Activated naive CD4-positive, alpha-beta T cell treated with anti-CD3 and anti-CD28 coated beads for 36 hours (primary cell): ENCODE measurements around the gene ALS2. TPM values are rescaled to one million over a fixed set of nuclear protein-coding genes. Genes with fewer than 3 reads are reported as not detected.

Experiments
- CTCF ChIA-PET: fragments of 350-600 bp; sonication (Branson Sonifier 250); formaldehyde crosslinking; loops from one replicate; lab custom pipeline; 2021; ENCODE audit warnings: antibody characterized with exemption; lab: Charles Lee
- DNase-seq: peaks from one replicate; pipeline ENCODE4 v3.0.0-alpha.2; 2020
- H3K27ac Mint-ChIP-seq: one replicate; pipeline ENCODE4 v1.8.0; 2021; ENCODE audit warnings: mild to moderate bottlenecking, mixed read lengths
- H3K27me3 Mint-ChIP-seq: one replicate; pipeline ENCODE4 v1.8.0; 2021; ENCODE audit warnings: low read depth, mixed read lengths
- H3K36me3 Mint-ChIP-seq: one replicate; pipeline ENCODE4 v1.8.0; 2021; ENCODE audit warnings: low read depth, mixed read lengths
- H3K4me1 Mint-ChIP-seq: one replicate; pipeline ENCODE4 v1.8.0; 2021; ENCODE audit warnings: low read depth, mixed read lengths
- H3K4me3 Mint-ChIP-seq: one replicate; pipeline ENCODE4 v1.8.0; 2021; ENCODE audit warnings: mild to moderate bottlenecking, moderate library complexity, mixed read lengths
- H3K9me3 Mint-ChIP-seq: one replicate; pipeline ENCODE4 v1.8.0; 2021; ENCODE audit warnings: mixed read lengths
- intact Hi-C: fragments of 100-400 bp; cut with micrococcal nuclease; formaldehyde crosslinking; loops from one replicate; pipeline ENCODE4 v1.15.1; 2023
- total RNA-seq, 2 experiments: library from RNA; stranded (reverse); gene quantifications; one replicate each; pipeline ENCODE4 v1.2.3, GENCODE V29; 2021

ALS2 gene
- total RNA-seq, 2 experiments from 2014 or later = 9.4 to 11.2 TPM

DNA sequence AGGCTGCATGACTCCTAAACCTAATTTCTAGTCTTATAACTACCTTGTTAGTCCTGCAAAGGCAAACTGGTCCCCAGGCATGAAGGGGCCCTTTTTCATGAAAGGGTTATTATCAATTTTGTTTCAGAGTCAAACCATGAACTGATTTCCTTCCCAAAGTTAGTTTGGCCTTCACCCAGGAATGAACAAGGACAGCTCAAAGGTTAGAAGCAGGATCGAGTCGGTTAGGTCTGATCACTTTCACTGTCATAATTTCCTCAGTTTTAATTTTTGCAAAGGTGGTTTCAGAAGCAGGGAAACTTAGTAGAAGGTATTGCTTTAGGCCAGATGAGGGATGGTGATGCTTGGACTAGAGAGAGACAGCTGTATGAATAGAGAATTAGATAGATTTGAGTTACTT lies 8.7 kb upstream of the ALS2 start:
- CTCF ChIA-PET = no interaction called here
- Mint-ChIP-seq H3K27me3 (no peaks in the 10 kb centered on the region), H3K27ac (no peak overlapping the region), H3K4me3 (no peak overlapping the region), H3K36me3 (no peaks in the 10 kb centered on the region), H3K4me1 (no peaks in the 10 kb centered on the region), H3K9me3 (no peaks in the 10 kb centered on the region)
- no peak for DNase-seq
- intact Hi-C loops = no loop called here

DNA sequence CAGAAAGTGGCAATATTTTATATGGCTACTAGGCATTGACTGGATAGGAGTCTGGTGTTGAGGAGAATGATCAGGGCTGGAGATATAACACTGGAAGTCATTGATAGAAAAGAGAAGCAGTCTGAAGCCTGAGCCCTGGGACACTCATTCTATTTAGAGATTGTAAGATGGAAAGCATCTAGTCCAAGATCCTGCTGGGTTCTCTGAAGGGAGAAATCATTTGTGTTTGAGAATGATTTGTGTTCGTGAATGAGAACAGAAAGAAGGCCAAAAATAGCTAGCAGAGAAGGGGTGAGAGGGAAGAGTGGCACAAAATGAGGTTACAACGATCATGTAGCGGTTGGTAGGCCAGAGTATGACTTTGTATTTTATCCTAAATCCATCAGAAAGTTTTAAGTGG lies 7.6 kb upstream of the ALS2 start:
- Mint-ChIP-seq H3K9me3 (no peaks in the 10 kb centered on the region), H3K36me3 (no peaks in the 10 kb centered on the region), H3K4me3 (no peak overlapping the region), H3K4me1 (no peaks in the 10 kb centered on the region), H3K27me3 (no peaks in the 10 kb centered on the region), H3K27ac (no peak overlapping the region)
- intact Hi-C loops = no loop called here
- DNase-seq = no peak
- CTCF ChIA-PET = interaction anchor here (0.6 kb wide), 2 partner anchors 143 to 606 kb away, joined by 3 read pairs; no protein-coding TSS in a partner anchor

DNA sequence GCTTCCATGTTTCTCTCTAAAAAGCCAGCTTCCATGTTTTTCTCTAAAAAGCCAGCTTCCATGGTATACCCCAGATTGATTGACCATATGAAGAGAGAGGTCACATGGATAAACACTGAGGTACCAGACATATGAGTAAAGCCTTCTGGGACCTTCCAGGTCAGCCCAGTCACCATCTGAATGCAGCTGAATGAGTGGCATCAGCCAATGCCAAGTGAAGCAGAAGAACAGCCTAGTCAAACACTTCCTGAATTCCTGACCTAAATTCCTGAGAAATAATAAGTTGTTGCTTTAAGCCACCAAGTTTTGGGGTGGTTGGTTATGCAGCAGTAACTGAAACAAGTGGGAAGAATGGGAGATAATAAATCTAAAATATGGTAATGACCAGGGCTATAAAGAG lies 5.7 kb upstream of the ALS2 start:
- H3K27me3 Mint-ChIP-seq = peaks cover 3% of the 10 kb centered on the region
- no peak overlapping the region for H3K4me3 Mint-ChIP-seq
- no peaks in the 10 kb centered on the region for H3K9me3 Mint-ChIP-seq
- DNase-seq = no peak
- H3K36me3 Mint-ChIP-seq = no peaks in the 10 kb centered on the region
- CTCF ChIA-PET = no interaction called here
- intact Hi-C loops = no loop called here
- H3K27ac Mint-ChIP-seq = no peak overlapping the region
- peaks cover 4% of the 10 kb centered on the region for H3K4me1 Mint-ChIP-seq

DNA sequence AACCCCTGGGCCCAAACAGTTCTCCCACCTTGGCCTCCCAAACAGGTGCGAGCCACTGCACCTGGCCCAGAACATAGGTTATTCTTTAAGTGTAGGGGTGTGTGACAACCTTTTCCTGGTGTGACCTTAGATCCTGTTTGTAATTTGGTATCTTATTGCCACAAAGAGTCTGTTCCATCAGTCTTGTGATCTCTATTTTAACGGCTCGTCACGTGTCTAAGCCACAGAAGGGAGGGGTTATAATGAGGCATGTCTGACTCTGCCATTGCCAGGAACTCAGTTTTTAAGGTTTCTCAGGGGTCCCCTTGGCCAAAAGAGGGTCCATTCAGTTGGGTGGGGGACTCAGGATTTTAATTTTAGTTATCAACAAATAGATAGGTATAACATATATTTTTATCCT lies 4.4 kb upstream of the ALS2 start:
- no peaks in the 10 kb centered on the region for H3K9me3 Mint-ChIP-seq
- no peaks in the 10 kb centered on the region for H3K36me3 Mint-ChIP-seq
- H3K27me3 Mint-ChIP-seq = peaks cover 3% of the 10 kb centered on the region
- intact Hi-C loops = no loop called here
- H3K4me1 Mint-ChIP-seq = peaks cover 6% of the 10 kb centered on the region
- CTCF ChIA-PET = no interaction called here
- H3K4me3 Mint-ChIP-seq = no peak overlapping the region
- no peak overlapping the region for H3K27ac Mint-ChIP-seq
- DNase-seq = no peak

DNA sequence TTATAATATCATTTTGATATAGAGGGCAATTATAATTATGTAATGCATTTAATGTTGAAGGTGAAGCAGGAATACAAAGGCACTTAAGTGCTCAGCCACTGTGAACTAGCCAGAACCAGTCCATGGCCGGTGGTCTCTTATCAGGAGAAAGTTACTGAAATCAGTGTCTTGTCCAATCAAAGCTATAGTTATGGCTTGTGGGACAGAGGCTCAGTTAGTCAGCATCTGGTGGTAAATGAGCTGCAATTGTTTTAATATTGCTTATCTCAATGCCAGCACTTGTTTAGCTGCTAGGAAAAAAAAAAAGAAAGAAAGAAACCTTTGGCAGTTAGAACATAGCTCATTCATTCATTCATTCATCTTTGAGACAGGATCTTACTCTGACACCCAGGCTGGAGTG lies 3.8 kb upstream of the ALS2 start:
- DNase-seq = no peak
- Mint-ChIP-seq H3K4me3 (no peak overlapping the region), H3K9me3 (no peaks in the 10 kb centered on the region), H3K36me3 (no peaks in the 10 kb centered on the region), H3K4me1 (peaks cover 12% of the 10 kb centered on the region), H3K27ac (no peak overlapping the region), H3K27me3 (peaks cover 3% of the 10 kb centered on the region)
- CTCF ChIA-PET = no interaction called here
- intact Hi-C loops = loop anchor here (5.0 kb wide), 4 partner anchors 352 to 1128 kb away; partner anchors contain the start of genes BMPR2, CARF, CASP10 and WDR12

DNA sequence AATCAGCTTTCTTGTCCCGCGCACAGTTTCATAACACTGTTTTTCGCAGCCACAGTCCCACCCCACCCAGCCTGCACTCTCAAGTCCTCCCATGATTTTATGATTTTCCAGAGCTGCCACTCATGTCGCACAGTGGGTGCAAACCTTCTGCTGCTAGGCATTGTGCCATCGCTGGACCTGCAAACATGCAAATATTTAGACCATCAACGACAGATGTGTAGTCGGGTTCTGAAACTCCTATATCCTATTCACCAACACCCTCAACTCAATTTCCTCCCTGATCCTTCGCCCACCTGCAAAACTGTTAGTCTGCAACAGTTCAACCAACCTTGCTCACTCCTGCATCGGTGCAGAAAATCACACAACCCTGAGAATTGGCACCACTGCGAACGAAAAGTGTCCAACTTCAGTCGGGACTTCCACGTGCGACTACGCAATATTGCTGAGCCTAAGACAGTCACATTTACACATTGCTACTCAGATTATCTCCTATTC lies 871 bp upstream of the ALS2 start:
- H3K9me3 Mint-ChIP-seq = no peaks in the 10 kb centered on the region
- CTCF ChIA-PET = interaction anchor here (1.0 to 1.3 kb wide), 2 partner anchors 10 to 17 kb away, joined by 3 to 4 read pairs; no protein-coding TSS in a partner anchor
- no peaks in the 10 kb centered on the region for H3K36me3 Mint-ChIP-seq
- H3K27me3 Mint-ChIP-seq = peaks cover 3% of the 10 kb centered on the region
- DNase-seq = peak; percentile 11
- intact Hi-C loops = loop anchor here (1.0 to 5.0 kb wide), 12 partner anchors 50 to 1131 kb away; partner anchors contain the start of genes BMPR2, BZW1, CARF and CASP10
- H3K4me3 Mint-ChIP-seq = peak overlapping the region; percentile 86
- H3K4me1 Mint-ChIP-seq = peaks cover 13% of the 10 kb centered on the region
- peak overlapping the region; percentile 83 for H3K27ac Mint-ChIP-seq

DNA sequence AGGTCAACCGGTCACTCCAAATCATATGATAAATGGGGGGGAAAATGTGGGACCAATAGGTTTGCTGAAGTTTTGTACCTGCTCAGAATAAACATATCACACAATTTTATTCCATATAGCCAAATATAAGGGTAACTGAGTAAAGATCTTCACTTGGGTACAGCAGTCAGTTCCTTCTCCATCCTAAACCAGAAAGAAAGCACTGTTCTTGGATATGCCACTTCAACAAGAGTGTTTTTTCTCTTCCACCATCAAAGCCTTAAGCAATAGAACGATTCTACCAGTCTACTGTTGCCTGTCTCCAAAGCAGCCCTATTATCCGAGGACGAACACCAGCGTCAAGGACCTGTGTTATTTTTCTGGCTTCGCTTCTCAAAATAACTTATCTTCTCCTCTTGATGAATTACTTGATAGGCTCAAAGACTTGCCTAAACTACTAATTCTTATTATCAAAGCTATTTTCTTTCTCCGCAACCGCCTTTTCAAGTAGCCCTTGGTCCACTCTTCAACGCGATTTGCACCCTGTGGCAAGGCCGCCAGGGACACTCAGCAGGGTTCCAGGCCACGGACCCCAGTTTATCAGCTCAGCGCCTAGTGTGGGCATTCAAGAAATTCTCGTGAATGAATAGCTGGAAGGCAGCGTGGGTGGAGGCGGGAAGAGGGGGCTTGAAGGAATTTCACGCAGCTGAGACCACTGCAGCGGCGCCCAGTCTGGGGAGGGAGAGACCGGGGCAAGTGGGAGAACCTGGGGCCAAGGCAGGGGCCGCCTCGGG lies 646 bp downstream of the ALS2 start:
- Mint-ChIP-seq H3K4me3 (peak overlapping the region; percentile 86), H3K4me1 (peaks cover 13% of the 10 kb centered on the region), H3K27me3 (peaks cover 3% of the 10 kb centered on the region), H3K27ac (peak overlapping the region; percentile 68), H3K36me3 (no peaks in the 10 kb centered on the region), H3K9me3 (no peaks in the 10 kb centered on the region)
- no peak for DNase-seq
- CTCF ChIA-PET = interaction anchor here (0.8 to 0.9 kb wide), 2 partner anchors 31 to 136 kb away, joined by 3 to 6 read pairs; no protein-coding TSS in a partner anchor
- intact Hi-C loops = loop anchor here (2.0 to 5.0 kb wide), 6 partner anchors 348 to 1132 kb away; partner anchors contain the start of genes BMPR2, CARF, CASP10 and WDR12

DNA sequence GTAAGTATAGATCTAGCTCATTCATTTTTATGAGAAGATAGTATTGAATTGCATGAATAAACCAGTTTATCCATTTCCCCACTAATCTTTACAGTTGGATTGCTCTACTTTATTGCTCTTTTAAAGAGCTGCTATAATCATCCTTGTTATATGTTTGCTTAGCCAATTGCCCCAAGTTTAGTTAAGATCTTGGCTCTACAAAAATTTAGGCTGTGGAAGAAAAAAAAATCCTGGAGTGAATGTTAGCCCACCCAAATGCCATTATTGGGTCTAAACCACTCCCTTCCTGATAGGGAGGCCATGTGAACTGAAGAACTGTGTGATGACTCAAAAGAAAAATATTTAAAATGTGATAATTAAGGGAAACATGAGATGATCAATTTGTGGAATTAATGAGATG lies 2.9 kb downstream of the ALS2 start:
- Mint-ChIP-seq H3K9me3 (no peaks in the 10 kb centered on the region), H3K27me3 (peaks cover 3% of the 10 kb centered on the region), H3K4me1 (peaks cover 13% of the 10 kb centered on the region), H3K27ac (no peak overlapping the region), H3K4me3 (no peak overlapping the region), H3K36me3 (no peaks in the 10 kb centered on the region)
- intact Hi-C loops = no loop called here
- no peak for DNase-seq
- CTCF ChIA-PET = no interaction called here

DNA sequence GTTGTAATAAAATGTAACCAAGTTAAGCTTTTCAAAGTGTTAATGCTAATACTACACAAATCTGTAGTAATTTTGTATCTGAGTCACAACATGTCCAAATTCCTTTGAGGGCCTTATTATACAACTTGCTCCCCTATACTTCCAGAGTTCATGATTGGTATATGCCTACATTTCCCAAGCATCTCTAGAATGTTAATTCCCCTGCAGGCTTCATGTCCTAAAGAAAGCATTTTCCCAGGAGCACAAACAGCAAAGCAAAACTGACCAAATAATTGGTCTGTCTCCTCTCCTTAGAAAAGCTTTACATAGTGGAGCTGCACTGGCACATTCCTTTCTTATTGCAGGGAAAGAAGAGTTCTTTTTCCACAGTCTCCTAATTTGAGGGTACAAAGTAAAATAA lies 3.7 kb downstream of the ALS2 start:
- Mint-ChIP-seq H3K36me3 (no peaks in the 10 kb centered on the region), H3K27ac (no peak overlapping the region), H3K4me1 (peaks cover 13% of the 10 kb centered on the region), H3K27me3 (no peaks in the 10 kb centered on the region), H3K4me3 (no peak overlapping the region), H3K9me3 (no peaks in the 10 kb centered on the region)
- intact Hi-C loops = no loop called here
- CTCF ChIA-PET = no interaction called here
- DNase-seq = no peak

DNA sequence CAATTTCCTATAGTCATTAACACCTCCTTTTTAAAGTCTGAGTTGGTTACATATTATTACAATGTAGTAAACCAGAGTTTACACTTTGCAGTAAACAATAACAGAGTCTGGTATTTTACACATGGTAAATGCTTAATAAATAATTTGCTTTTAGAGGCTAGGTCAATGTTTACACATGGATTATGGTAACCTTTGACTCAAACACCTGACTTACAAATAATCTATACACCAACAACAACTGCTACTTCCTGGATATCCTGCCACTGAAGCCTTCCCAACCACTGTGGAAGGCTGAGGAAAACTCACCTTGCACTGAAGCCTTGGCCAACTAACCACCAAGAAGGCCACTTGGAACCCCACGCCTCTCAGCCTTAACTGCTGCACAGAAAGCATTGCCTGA lies 5.4 kb downstream of the ALS2 start:
- H3K4me1 Mint-ChIP-seq = peaks cover 8% of the 10 kb centered on the region
- H3K27ac Mint-ChIP-seq = no peak overlapping the region
- intact Hi-C loops = no loop called here
- no peaks in the 10 kb centered on the region for H3K36me3 Mint-ChIP-seq
- H3K9me3 Mint-ChIP-seq = no peaks in the 10 kb centered on the region
- CTCF ChIA-PET = no interaction called here
- no peak overlapping the region for H3K4me3 Mint-ChIP-seq
- DNase-seq = no peak
- H3K27me3 Mint-ChIP-seq = no peaks in the 10 kb centered on the region

DNA sequence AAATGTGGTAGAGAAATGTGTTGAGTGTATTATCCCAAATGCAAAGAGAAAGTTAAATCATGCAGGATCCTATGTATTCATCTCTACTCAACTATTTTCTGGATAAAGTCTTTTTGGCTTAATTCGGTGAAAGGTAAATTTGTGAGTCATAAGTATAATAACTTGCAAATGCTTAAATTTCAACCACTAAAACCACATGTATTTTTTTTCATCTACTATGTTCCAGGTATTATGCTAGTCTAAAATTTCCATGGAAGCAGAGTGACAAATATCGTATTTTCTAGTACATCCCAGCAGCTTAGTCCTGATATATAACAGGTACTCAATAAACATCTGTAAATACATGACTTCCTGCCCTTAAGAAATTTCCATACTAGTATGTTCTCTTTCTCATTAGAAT lies 6.2 kb downstream of the ALS2 start:
- intact Hi-C loops = no loop called here
- Mint-ChIP-seq H3K4me1 (peaks cover 2% of the 10 kb centered on the region), H3K27me3 (no peaks in the 10 kb centered on the region), H3K27ac (no peak overlapping the region), H3K4me3 (no peak overlapping the region), H3K36me3 (no peaks in the 10 kb centered on the region), H3K9me3 (no peaks in the 10 kb centered on the region)
- CTCF ChIA-PET = no interaction called here
- DNase-seq = no peak

DNA sequence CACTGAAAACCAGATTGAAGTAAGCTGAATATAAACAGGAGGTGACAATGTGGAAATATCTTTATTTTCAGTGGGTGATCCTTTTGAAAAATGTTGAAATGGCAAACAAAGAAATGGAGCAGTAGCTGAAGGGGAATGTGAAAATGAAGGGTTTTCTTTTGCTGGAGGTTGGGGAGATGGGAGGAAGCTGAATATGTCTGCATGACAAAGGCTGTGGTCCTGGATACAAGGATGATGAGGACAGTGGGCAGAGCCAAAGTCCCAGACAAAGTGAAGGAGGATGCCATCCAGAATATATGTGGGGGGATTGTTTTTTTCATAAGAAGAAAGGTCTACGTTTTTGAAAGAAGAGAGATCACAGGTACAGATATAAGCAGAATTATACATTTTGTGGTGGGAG lies 6.7 kb downstream of the ALS2 start:
- CTCF ChIA-PET = no interaction called here
- H3K27me3 Mint-ChIP-seq = no peaks in the 10 kb centered on the region
- no peaks in the 10 kb centered on the region for H3K9me3 Mint-ChIP-seq
- no peak overlapping the region for H3K4me3 Mint-ChIP-seq
- no peak overlapping the region for H3K27ac Mint-ChIP-seq
- H3K36me3 Mint-ChIP-seq = no peaks in the 10 kb centered on the region
- no peaks in the 10 kb centered on the region for H3K4me1 Mint-ChIP-seq
- intact Hi-C loops = no loop called here
- DNase-seq = no peak
